A549 (cell line): ENCODE results near the gene JOSD1. TPM values are rescaled to one million over a fixed set of nuclear protein-coding genes. Genes with fewer than 3 reads are reported as not detected.

ENCODE experiments used
- ATAC-seq, 2 experiments: fragments of 200-7000 bp in 1 of 2; fragments of >200 bp in 1 of 2; cut with Nextera tagmentation in 1 of 2; cut with Tn5 transposase in 1 of 2; 3 replicates each; pipeline versions ENCODE4 v1.8.0 to v1.9.1; 2018 to 2020; ENCODE audit warnings: mild to moderate bottlenecking in 1 of 2, moderate library complexity in 1 of 2
- CTCF ChIA-PET: fragments of 300-600 bp; sonication (Branson Sonifier 250); formaldehyde crosslinking; extraction: SDS; loops from one replicate; lab custom pipeline; 2021; ENCODE audit warnings: antibody characterized with exemption, inconsistent platforms; lab: Yijun Ruan, JAX
- POLR2A ChIA-PET: fragments of 350-600 bp; formaldehyde crosslinking; extraction: SDS; loops from one replicate; lab custom pipeline; 2021; ENCODE audit warnings: antibody characterized with exemption, inconsistent platforms; lab: Yijun Ruan, JAX
- DNase-seq, 2 experiments: peaks; one replicate each; pipeline versions ENCODE4 v3.0.0 to v3.0.0-alpha.2; 2011 to 2016; ENCODE audit warnings: low read depth in 1 of 2, low spot score in 1 of 2
- FAIRE-seq: peaks from 2 replicates; lab custom pipeline; 2011; peaks lifted over from hg19 to GRCh38; lab: Jason Lieb, UNC
- H3K27ac ChIP-seq, 2 experiments: fragments of >200 bp; sonication (Bioruptor Twin); formaldehyde crosslinking; 3 replicates each; pipeline ENCODE4 v1.5.1; 2016 to 2017
- H3K4me1 ChIP-seq: fragments of >200 bp; sonication (Bioruptor Twin); formaldehyde crosslinking; 3 replicates; pipeline ENCODE4 v1.6.1; 2016
- H3K4me2 ChIP-seq: fragments of >200 bp; sonication (Bioruptor Twin); formaldehyde crosslinking; 3 replicates; pipeline ENCODE4 v1.6.1; 2016
- H3K4me3 ChIP-seq: fragments of >200 bp; sonication (Bioruptor Twin); formaldehyde crosslinking; 3 replicates; pipeline ENCODE4 v1.5.1; 2016
- H3K9me3 ChIP-seq: fragments of >200 bp; sonication (Bioruptor Twin); formaldehyde crosslinking; 3 replicates; pipeline ENCODE4 v1.6.1; 2016
- ATOH8 ChIP-seq: fragments of 250-450 bp; sonication (Bioruptor Pico); IDR thresholded peaks from 2 replicates; pipeline ENCODE4 v1.5.0; 2020; ENCODE audit warnings: low read depth, mild to moderate bottlenecking, moderate library complexity
- CEBPB ChIP-seq, 2 experiments: fragments of >200 bp in 1 of 2; sonication (Bioruptor Twin) in 1 of 2; formaldehyde crosslinking in 1 of 2; IDR thresholded peaks; 2 replicates each; pipeline ENCODE4 v1.6.1; 2012 to 2016
- CHD4 ChIP-seq: fragments of 200-600 bp; sonication (generic); IDR thresholded peaks from 2 replicates; pipeline ENCODE4 v1.6.1; 2016; ENCODE audit warnings: antibody characterized with exemption, mild to moderate bottlenecking, borderline replicate concordance
- EP300 ChIP-seq, 2 experiments: fragments of >200 bp; sonication (Bioruptor Twin); formaldehyde crosslinking; IDR thresholded peaks; 2 replicates in 1 of 2; 3 replicates in 1 of 2; pipeline ENCODE4 v1.6.1; 2016 to 2017
- ESRRA ChIP-seq: fragments of 150-350 bp; IDR thresholded peaks from 2 replicates; pipeline ENCODE4 v1.6.1; 2014; ENCODE audit warnings: mild to moderate bottlenecking, low read length, borderline replicate concordance
- FOSB ChIP-seq: fragments of 250-450 bp; sonication (Bioruptor Pico); IDR thresholded peaks from 2 replicates; pipeline ENCODE4 v1.5.0; 2020; ENCODE audit warnings: mild to moderate bottlenecking, moderate library complexity
- GATA3 ChIP-seq: IDR thresholded peaks from 2 replicates; pipeline ENCODE4 v1.6.1; 2012; ENCODE audit warnings: borderline replicate concordance
- HEYL ChIP-seq: fragments of 250-450 bp; sonication (Bioruptor Pico); IDR thresholded peaks from 2 replicates; pipeline ENCODE4 v1.8.0; 2021; ENCODE audit warnings: mild to moderate bottlenecking, moderate library complexity
- HOXA7 ChIP-seq: fragments of 250-450 bp; sonication (Bioruptor Pico); IDR thresholded peaks from 2 replicates; pipeline ENCODE4 v1.5.0; 2020; ENCODE audit warnings: mild to moderate bottlenecking, moderate library complexity
- HOXB13 ChIP-seq: fragments of 250-450 bp; sonication (Bioruptor Pico); IDR thresholded peaks from 2 replicates; pipeline ENCODE4 v1.5.0; 2020; ENCODE audit warnings: low read depth, mild to moderate bottlenecking, moderate library complexity
- MAFK ChIP-seq: fragments of 450-650 bp; IDR thresholded peaks from 2 replicates; pipeline ENCODE4 v1.6.1; 2014; ENCODE audit not compliant: partially characterized antibody
- MAZ ChIP-seq: fragments of 150-350 bp; IDR thresholded peaks from 2 replicates; pipeline ENCODE4 v1.6.1; 2014; ENCODE audit warnings: antibody characterized with exemption, low read depth, low read length, borderline replicate concordance
- NFE2L2 ChIP-seq: fragments of 150-350 bp; conservative IDR thresholded peaks from 2 replicates; pipeline ENCODE4 v1.6.1; 2014; ENCODE audit warnings: low read length
- RAD21 ChIP-seq, 2 experiments: fragments of >200 bp in 1 of 2; sonication (Bioruptor Twin) in 1 of 2; formaldehyde crosslinking in 1 of 2; IDR thresholded peaks in 1 of 2; conservative IDR thresholded peaks in 1 of 2; 2 replicates in 1 of 2; 3 replicates in 1 of 2; pipeline ENCODE4 v1.6.1; 2012 to 2018; ENCODE audit warnings: inconsistent platforms in 1 of 2
- RARB ChIP-seq: fragments of 250-450 bp; sonication (Bioruptor Pico); IDR thresholded peaks from 2 replicates; pipeline ENCODE4 v1.8.0; 2021; ENCODE audit warnings: mild to moderate bottlenecking, moderate library complexity
- RFX5 ChIP-seq: fragments of 450-650 bp; IDR thresholded peaks from 2 replicates; pipeline ENCODE4 v1.7.1; 2014; ENCODE audit warnings: antibody characterized with exemption, mild to moderate bottlenecking, moderate library complexity
- SREBF2 ChIP-seq: fragments of 450-650 bp; IDR thresholded peaks from 2 replicates; pipeline ENCODE4 v1.6.1; 2014; ENCODE audit warnings: mild to moderate bottlenecking, moderate library complexity
- ZC3H11A ChIP-seq: fragments of 450-650 bp; IDR thresholded peaks from 2 replicates; pipeline ENCODE4 v1.6.1; 2014; ENCODE audit warnings: antibody characterized with exemption, mild to moderate bottlenecking
- WGBS: methylation state at CpG from one replicate; pipeline ENCODE4 v1.1.6; 2017; ENCODE audit errors: missing lambda C conversion rate; 5-methylcytosine and 5-hydroxymethylcytosine counted together
- polyA plus RNA-seq, 4 experiments: library from polyadenylated mRNA; depleted of rRNA in 3 of 4; stranded (reverse); fragments of >200 nt; fragmentation: RNase III in 1 of 4; extraction: RNeasy Plus Mini Kit Qiagen cat#74134 plus additional on column Dnase treatment in 1 of 4; gene quantifications; 2 replicates in 3 of 4; 3 replicates in 1 of 4; pipeline ENCODE4 v1.2.3, GENCODE V29; 2011 to 2017
- TF ChIP-seq, protein P1 (sequence below): fragments of >200 bp; sonication (Bioruptor Twin); formaldehyde crosslinking; IDR thresholded peaks from 2 replicates; pipeline ENCODE4 v1.6.1; 2016
- TF ChIP-seq, protein P2 (sequence below): fragments of 450-650 bp; IDR thresholded peaks from 2 replicates; pipeline ENCODE4 v1.6.1; 2014; ENCODE audit warnings: antibody characterized with exemption

JOSD1 gene
- polyA plus RNA-seq, 2 of the 4 experiments (the other 2 are of a cell fraction) = 29.7 to 37.5 TPM

DNA sequence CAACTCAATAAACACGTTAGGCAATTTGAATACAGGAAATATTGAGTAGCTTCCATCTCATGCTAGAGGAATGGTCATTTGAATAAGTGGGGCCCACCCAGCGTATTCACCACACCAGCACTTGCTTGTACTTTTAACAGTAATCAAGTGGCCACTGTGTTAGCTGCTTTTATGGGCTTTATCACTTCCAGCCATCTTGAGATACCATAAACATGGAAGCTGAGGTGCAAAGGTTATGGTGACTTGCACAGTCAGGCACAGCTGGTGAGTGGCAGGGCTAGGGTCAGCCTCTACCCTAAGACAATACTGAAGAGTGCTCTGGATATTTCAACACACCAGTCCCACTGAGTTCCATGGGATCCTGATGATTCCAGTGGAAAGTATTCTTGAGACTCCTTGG lies 6.7 kb downstream of the JOSD1 start:
- Histone ChIP-seq H3K4me1 (peaks cover 45% of the 10 kb centered on the region), H3K4me3 (no peak overlapping the region), H3K4me2 (no peak overlapping the region), H3K9me3 (no peaks in the 10 kb centered on the region), H3K27ac (no peak overlapping the region)
- POLR2A ChIA-PET = no interaction called here
- DNase-seq (no peak), ATAC-seq (no peak), FAIRE-seq (no peak)
- TF ChIP-seq RARB (CRISPR knock-in tag) = no peak
- TF ChIP-seq GATA3 = no peak
- no peak for TF ChIP-seq CEBPB (IDR thresholded peaks at IDR 0.05)
- no peak for TF ChIP-seq ESRRA
- CTCF ChIA-PET = no interaction called here
- WGBS = 88% methylated on average over 2 of the region's 2 CpGs

- ATAC-seq = no peak
- WGBS = 75% methylated on average over 1 of the region's 1 CpG
- peaks cover 1% of the 10 kb centered on the region; the same call in 2 of the 3 replicates for H3K4me1 ChIP-seq
- TF ChIP-seq MAFK (no peak), RFX5 (no peak), SREBF2 (no peak), CEBPB (IDR thresholded peaks at IDR 0.05) (no peak), FOSB (CRISPR knock-in tag) (no peak), HEYL (CRISPR knock-in tag) (no peak), ZC3H11A (no peak), HOXA7 (CRISPR knock-in tag) (no peak), RAD21 (conservative IDR thresholded peaks at IDR 0.05 in 1 of 2, IDR thresholded peaks at IDR 0.05 in 1 of 2) (no peak), NFE2L2 (no peak), ATOH8 (CRISPR knock-in tag) (no peak), EP300 (IDR thresholded peaks at IDR 0.05) (no peak)
- TF ChIP-seq, protein P1, sequence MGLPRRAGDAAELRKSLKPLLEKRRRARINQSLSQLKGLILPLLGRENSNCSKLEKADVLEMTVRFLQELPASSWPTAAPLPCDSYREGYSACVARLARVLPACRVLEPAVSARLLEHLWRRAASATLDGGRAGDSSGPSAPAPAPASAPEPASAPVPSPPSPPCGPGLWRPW = no peak
- TF ChIP-seq, all 56 proteins: peak for 0
- H3K9me3 ChIP-seq = no peaks in the 10 kb centered on the region
- ChIA-PET POLR2A (no interaction called here), CTCF (interaction anchor here (0.6 to 3.8 kb wide), 3 partner anchors 7 to 237 kb away, joined by 3 to 23 read pairs (median 3); partner anchors contain the start of gene TOMM22)
- H3K4me2 ChIP-seq = no peak overlapping the region
- DNase-seq = no peak
- FAIRE-seq = no peak
- H3K4me3 ChIP-seq = no peak overlapping the region
- no peak overlapping the region for H3K27ac ChIP-seq
Observed at GRCh38 chr22:38689651-38690050, 11.1 kb downstream of the JOSD1 start.

- Histone ChIP-seq H3K4me2 (no peak overlapping the region), H3K4me1 (no peaks in the 10 kb centered on the region), H3K4me3 (no peak overlapping the region), H3K9me3 (peaks cover 8% of the 10 kb centered on the region), H3K27ac (no peak overlapping the region)
- ChIA-PET POLR2A (interaction anchor here (1.0 kb wide), 1 partner anchor 12 kb away, joined by 3 read pairs; no protein-coding TSS in a partner anchor), CTCF (interaction anchor here (1.3 kb wide), 1 partner anchor 83 kb away, joined by 4 read pairs; no protein-coding TSS in a partner anchor)
- no peak for ATAC-seq
- FAIRE-seq = no peak
- DNase-seq = no peak
- 100% methylated on average over 1 of the region's 1 CpG for WGBS
- TF ChIP-seq, protein P2, sequence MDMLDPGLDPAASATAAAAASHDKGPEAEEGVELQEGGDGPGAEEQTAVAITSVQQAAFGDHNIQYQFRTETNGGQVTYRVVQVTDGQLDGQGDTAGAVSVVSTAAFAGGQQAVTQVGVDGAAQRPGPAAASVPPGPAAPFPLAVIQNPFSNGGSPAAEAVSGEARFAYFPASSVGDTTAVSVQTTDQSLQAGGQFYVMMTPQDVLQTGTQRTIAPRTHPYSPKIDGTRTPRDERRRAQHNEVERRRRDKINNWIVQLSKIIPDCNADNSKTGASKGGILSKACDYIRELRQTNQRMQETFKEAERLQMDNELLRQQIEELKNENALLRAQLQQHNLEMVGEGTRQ = no peak
- no peak for TF ChIP-seq CHD4
- TF ChIP-seq EP300 (IDR thresholded peaks at IDR 0.05) = no peak
- no peak for TF ChIP-seq MAZ
- TF ChIP-seq ZC3H11A = no peak
- TF ChIP-seq HOXB13 (CRISPR knock-in tag) = no peak
Observed at GRCh38 chr22:38685761-38686160, 15.0 kb downstream of the JOSD1 start.
